HG03064 (cell line): ENCODE data around the gene FAM117B.
"Not testable (repeated sequence)": the region's sequence is repeated elsewhere in the genome, so short reads cannot be mapped to it uniquely, and the experiment has no call there.

ENCODE experiments used
- ATAC-seq: cut with Tn5 transposase; IDR thresholded peaks from one replicate; pipeline ENCODE4 v1.9.1; 2021; ENCODE audit warnings: low read depth; ENCODE audit not compliant: unreplicated experiment

FAM117B gene

GRCh38 chr2:202700075-202700901, 65.5 kb downstream of the FAM117B start:
- ATAC-seq: no peak

GRCh38 chr2:202703091-202703490, 68.3 kb downstream of the FAM117B start:
- ATAC-seq: no peak

GRCh38 chr2:202704248-202704647, 69.5 kb downstream of the FAM117B start:
- ATAC-seq: no peak

GRCh38 chr2:202705446-202706020, 70.8 kb downstream of the FAM117B start:
- ATAC-seq: no peak

- ATAC-seq: not testable (repeated sequence)
Measured at GRCh38 chr2:202714971-202715935, 80.5 kb downstream of the FAM117B start.

GRCh38 chr2:202716114-202716718, 81.4 kb downstream of the FAM117B start:
- ATAC-seq: no peak

GRCh38 chr2:202716953-202717597, 82.3 kb downstream of the FAM117B start:
- no peak for ATAC-seq

GRCh38 chr2:202717598-202718310, 83.0 kb downstream of the FAM117B start:
- no peak for ATAC-seq

- no peak for ATAC-seq
Measured at GRCh38 chr2:202718614-202719013, 83.8 kb downstream of the FAM117B start.

GRCh38 chr2:202720226-202720625, 85.5 kb downstream of the FAM117B start:
- ATAC-seq: no peak

- no peak for ATAC-seq
Measured at GRCh38 chr2:202721621-202722020, 86.9 kb downstream of the FAM117B start.

GRCh38 chr2:202723746-202724145, 89.0 kb downstream of the FAM117B start:
- no peak for ATAC-seq

- ATAC-seq: no peak
Measured at GRCh38 chr2:202726070-202726469, 91.3 kb downstream of the FAM117B start.

- ATAC-seq: no peak
Measured at GRCh38 chr2:202736826-202737225, 102.1 kb downstream of the FAM117B start.

- no peak for ATAC-seq
Measured at GRCh38 chr2:202743613-202744012, 108.8 kb downstream of the FAM117B start.

- no peak for ATAC-seq
Measured at GRCh38 chr2:202749477-202749876, 114.7 kb downstream of the FAM117B start.

GRCh38 chr2:202750763-202751427, 116.1 kb downstream of the FAM117B start:
- no peak for ATAC-seq

GRCh38 chr2:202752071-202752470, 117.3 kb downstream of the FAM117B start:
- ATAC-seq: no peak

- ATAC-seq: no peak
Measured at GRCh38 chr2:202754936-202755335, 120.2 kb downstream of the FAM117B start.
